Nephron (organoid): ENCODE measurements around the gene MTERF2.

Experiments used
- H3K27ac Mint-ChIP-seq, 3 experiments: 2 replicates each; pipeline ENCODE4 v1.8.0; 2020; ENCODE audit warnings: mixed read lengths in 3 of 3, mild to moderate bottlenecking in 2 of 3, moderate library complexity in 1 of 3
- H3K27me3 Mint-ChIP-seq: 2 replicates; pipeline ENCODE4 v1.8.0; 2021; ENCODE audit warnings: low read depth, mild to moderate bottlenecking, moderate library complexity, mixed read lengths
- H3K36me3 Mint-ChIP-seq: 2 replicates; pipeline ENCODE4 v1.8.0; 2020; ENCODE audit warnings: low read depth, mixed read lengths
- H3K4me1 Mint-ChIP-seq: 2 replicates; pipeline ENCODE4 v1.8.0; 2020; ENCODE audit warnings: mixed read lengths
- H3K4me3 Mint-ChIP-seq, 3 experiments: 2 replicates each; pipeline ENCODE4 v1.8.0; 2020; ENCODE audit warnings: mild to moderate bottlenecking in 3 of 3, mixed read lengths in 3 of 3, moderate library complexity in 2 of 3
- H3K9me3 Mint-ChIP-seq: 2 replicates; pipeline ENCODE4 v1.8.0; 2020; ENCODE audit warnings: mixed read lengths
- CTCF ChIP-seq, 3 experiments: fragments of 200-600 bp; sonication (generic); IDR thresholded peaks; one replicate each; pipeline ENCODE4 v1.5.0; 2021; ENCODE audit warnings: antibody characterized with exemption in 3 of 3; ENCODE audit not compliant: unreplicated experiment in 3 of 3

Gene MTERF2

GRCh38 chr12:106985479-106985878 lies 1.5 kb downstream of the MTERF2 start:
- Mint-ChIP-seq H3K27ac (peak overlapping the region; percentile 19 to 72 (median 70)), H3K36me3 (peaks cover 32% of the 10 kb centered on the region), H3K27me3 (no peaks in the 10 kb centered on the region), H3K4me1 (peaks cover 41% of the 10 kb centered on the region), H3K4me3 (peak overlapping the region; percentile 97 to 99 (median 97)), H3K9me3 (no peaks in the 10 kb centered on the region)
- TF ChIP-seq CTCF (IDR thresholded peaks at IDR 0.05; ENCODE audit: unreplicated experiment in 3 of 3): no peak

- no peaks in the 10 kb centered on the region for H3K27me3 Mint-ChIP-seq
- peaks cover 32% of the 10 kb centered on the region for H3K36me3 Mint-ChIP-seq
- H3K27ac Mint-ChIP-seq: peak overlapping the region in 2 of 3 experiments; percentile 70 to 72
- no peak for TF ChIP-seq CTCF (IDR thresholded peaks at IDR 0.05; ENCODE audit: unreplicated experiment in 3 of 3)
- H3K9me3 Mint-ChIP-seq: no peaks in the 10 kb centered on the region
- H3K4me3 Mint-ChIP-seq: peak overlapping the region; percentile 35 to 99 (median 46)
- peaks cover 41% of the 10 kb centered on the region for H3K4me1 Mint-ChIP-seq
These were observed 2.3 kb downstream of the MTERF2 start for GRCh38 chr12:106984588-106985137.

- no peak for TF ChIP-seq CTCF (IDR thresholded peaks at IDR 0.05; ENCODE audit: unreplicated experiment in 3 of 3)
- Mint-ChIP-seq H3K36me3 (peaks cover 44% of the 10 kb centered on the region), H3K4me1 (peaks cover 59% of the 10 kb centered on the region), H3K27me3 (no peaks in the 10 kb centered on the region), H3K4me3 (peak overlapping the region in 1 of 3 experiments; percentile 35), H3K27ac (peak overlapping the region in 2 of 3 experiments; percentile 41 to 44), H3K9me3 (no peaks in the 10 kb centered on the region)
These were observed 4.7 kb downstream of the MTERF2 start for GRCh38 chr12:106982229-106982628.

GRCh38 chr12:106981788-106982187 lies 5.2 kb downstream of the MTERF2 start:
- peak overlapping the region in 2 of 3 experiments; percentile 41 to 44 for H3K27ac Mint-ChIP-seq
- no peaks in the 10 kb centered on the region for H3K27me3 Mint-ChIP-seq
- H3K9me3 Mint-ChIP-seq: no peaks in the 10 kb centered on the region
- peaks cover 60% of the 10 kb centered on the region for H3K4me1 Mint-ChIP-seq
- H3K36me3 Mint-ChIP-seq: peaks cover 44% of the 10 kb centered on the region
- H3K4me3 Mint-ChIP-seq: peak overlapping the region in 1 of 3 experiments; percentile 35
- no peak for TF ChIP-seq CTCF (IDR thresholded peaks at IDR 0.05; ENCODE audit: unreplicated experiment in 3 of 3)

GRCh38 chr12:106980944-106981343 lies 6.0 kb downstream of the MTERF2 start:
- Mint-ChIP-seq H3K4me1 (peaks cover 61% of the 10 kb centered on the region), H3K27ac (peak overlapping the region in 2 of 3 experiments; percentile 48 to 76), H3K36me3 (peaks cover 43% of the 10 kb centered on the region), H3K9me3 (no peaks in the 10 kb centered on the region), H3K4me3 (no peak overlapping the region), H3K27me3 (no peaks in the 10 kb centered on the region)
- TF ChIP-seq CTCF (IDR thresholded peaks at IDR 0.05; ENCODE audit: unreplicated experiment in 3 of 3): no peak
